Measurements from ENCODE around the gene SCART1.

The SCART1 gene

GRCh38 chr10:133458021-133458709, 4.4 kb downstream of the SCART1 start:
- Histone ChIP-seq H3K27ac (ENCODE audit: low read depth, low read length) (no peak overlapping the region), H2AFZ (ENCODE audit: low read length, unreplicated experiment) (no peak overlapping the region), H3K4me1 (ENCODE audit: control insufficient read depth, insufficient read depth, low read length, unreplicated experiment) (no peaks in the 10 kb centered on the region), H3K4me3 (ENCODE audit: low read depth, low read length) (no peak overlapping the region), H3K79me2 (ENCODE audit: control insufficient read depth, insufficient read depth, low read length, unreplicated experiment) (no peaks in the 10 kb centered on the region), H3K36me3 (ENCODE audit: insufficient read depth, low read length) (no peaks in the 10 kb centered on the region), H3K27me3 (ENCODE audit: insufficient read depth, low read length) (no peaks in the 10 kb centered on the region)

GRCh38 chr10:133458710-133459453, 5.1 kb downstream of the SCART1 start:
- no peaks in the 10 kb centered on the region for H3K36me3 ChIP-seq (ENCODE audit: insufficient read depth, low read length)
- no peaks in the 10 kb centered on the region for H3K27me3 ChIP-seq (ENCODE audit: insufficient read depth, low read length)
- no peak overlapping the region for H3K4me3 ChIP-seq (ENCODE audit: low read depth, low read length)
- no peaks in the 10 kb centered on the region for H3K4me1 ChIP-seq (ENCODE audit: control insufficient read depth, insufficient read depth, low read length, unreplicated experiment)
- H3K79me2 ChIP-seq (ENCODE audit: control insufficient read depth, insufficient read depth, low read length, unreplicated experiment), result no peaks in the 10 kb centered on the region
- H3K27ac ChIP-seq (ENCODE audit: low read depth, low read length), result no peak overlapping the region
- H2AFZ ChIP-seq (ENCODE audit: low read length, unreplicated experiment), result no peak overlapping the region

- Histone ChIP-seq H2AFZ (ENCODE audit: low read length, unreplicated experiment) (no peak overlapping the region), H3K36me3 (ENCODE audit: insufficient read depth, low read length) (no peaks in the 10 kb centered on the region), H3K27me3 (ENCODE audit: insufficient read depth, low read length) (no peaks in the 10 kb centered on the region), H3K79me2 (ENCODE audit: control insufficient read depth, insufficient read depth, low read length, unreplicated experiment) (no peaks in the 10 kb centered on the region), H3K27ac (ENCODE audit: low read depth, low read length) (no peak overlapping the region), H3K4me1 (ENCODE audit: control insufficient read depth, insufficient read depth, low read length, unreplicated experiment) (no peaks in the 10 kb centered on the region), H3K4me3 (ENCODE audit: low read depth, low read length) (no peak overlapping the region)
Measured at GRCh38 chr10:133459454-133460207, 5.9 kb downstream of the SCART1 start.

- Histone ChIP-seq H3K79me2 (ENCODE audit: control insufficient read depth, insufficient read depth, low read length, unreplicated experiment) (no peaks in the 10 kb centered on the region), H3K4me1 (ENCODE audit: control insufficient read depth, insufficient read depth, low read length, unreplicated experiment) (no peaks in the 10 kb centered on the region), H3K36me3 (ENCODE audit: insufficient read depth, low read length) (no peaks in the 10 kb centered on the region), H2AFZ (ENCODE audit: low read length, unreplicated experiment) (no peak overlapping the region), H3K27me3 (ENCODE audit: insufficient read depth, low read length) (no peaks in the 10 kb centered on the region), H3K27ac (ENCODE audit: low read depth, low read length) (no peak overlapping the region), H3K4me3 (ENCODE audit: low read depth, low read length) (no peak overlapping the region)
Measured at GRCh38 chr10:133460208-133460769, 6.5 kb downstream of the SCART1 start.

- Histone ChIP-seq H3K79me2 (ENCODE audit: control insufficient read depth, insufficient read depth, low read length, unreplicated experiment) (no peaks in the 10 kb centered on the region), H3K4me1 (ENCODE audit: control insufficient read depth, insufficient read depth, low read length, unreplicated experiment) (no peaks in the 10 kb centered on the region), H3K27me3 (ENCODE audit: insufficient read depth, low read length) (no peaks in the 10 kb centered on the region), H3K27ac (ENCODE audit: low read depth, low read length) (no peak overlapping the region), H2AFZ (ENCODE audit: low read length, unreplicated experiment) (no peak overlapping the region), H3K4me3 (ENCODE audit: low read depth, low read length) (no peak overlapping the region), H3K36me3 (ENCODE audit: insufficient read depth, low read length) (no peaks in the 10 kb centered on the region)
Measured at GRCh38 chr10:133461027-133461426, 7.3 kb downstream of the SCART1 start.

- H3K79me2 ChIP-seq (ENCODE audit: control insufficient read depth, insufficient read depth, low read length, unreplicated experiment), result no peaks in the 10 kb centered on the region
- H3K27ac ChIP-seq (ENCODE audit: low read depth, low read length), result no peak overlapping the region
- no peak overlapping the region for H3K4me3 ChIP-seq (ENCODE audit: low read depth, low read length)
- no peaks in the 10 kb centered on the region for H3K36me3 ChIP-seq (ENCODE audit: insufficient read depth, low read length)
- H2AFZ ChIP-seq (ENCODE audit: low read length, unreplicated experiment), result no peak overlapping the region
- H3K27me3 ChIP-seq (ENCODE audit: insufficient read depth, low read length), result no peaks in the 10 kb centered on the region
- no peaks in the 10 kb centered on the region for H3K4me1 ChIP-seq (ENCODE audit: control insufficient read depth, insufficient read depth, low read length, unreplicated experiment)
Measured at GRCh38 chr10:133461841-133462240, 8.1 kb downstream of the SCART1 start.

GRCh38 chr10:133462512-133463305, 9.0 kb downstream of the SCART1 start:
- H3K27ac ChIP-seq (ENCODE audit: low read depth, low read length), result no peak overlapping the region
- H3K4me1 ChIP-seq (ENCODE audit: control insufficient read depth, insufficient read depth, low read length, unreplicated experiment), result no peaks in the 10 kb centered on the region
- no peaks in the 10 kb centered on the region for H3K27me3 ChIP-seq (ENCODE audit: insufficient read depth, low read length)
- H3K79me2 ChIP-seq (ENCODE audit: control insufficient read depth, insufficient read depth, low read length, unreplicated experiment), result no peaks in the 10 kb centered on the region
- H3K36me3 ChIP-seq (ENCODE audit: insufficient read depth, low read length), result no peaks in the 10 kb centered on the region
- no peak overlapping the region for H3K4me3 ChIP-seq (ENCODE audit: low read depth, low read length)
- no peak overlapping the region for H2AFZ ChIP-seq (ENCODE audit: low read length, unreplicated experiment)

GRCh38 chr10:133464582-133465031, 10.9 kb downstream of the SCART1 start:
- H3K79me2 ChIP-seq (ENCODE audit: control insufficient read depth, insufficient read depth, low read length, unreplicated experiment), result no peaks in the 10 kb centered on the region
- no peaks in the 10 kb centered on the region for H3K4me1 ChIP-seq (ENCODE audit: control insufficient read depth, insufficient read depth, low read length, unreplicated experiment)
- H3K36me3 ChIP-seq (ENCODE audit: insufficient read depth, low read length), result no peaks in the 10 kb centered on the region; the same call in 1 of the 2 replicates
- no peaks in the 10 kb centered on the region for H3K27me3 ChIP-seq (ENCODE audit: insufficient read depth, low read length)
- no peak overlapping the region for H3K4me3 ChIP-seq (ENCODE audit: low read depth, low read length)
- no peak overlapping the region for H2AFZ ChIP-seq (ENCODE audit: low read length, unreplicated experiment)
- no peak overlapping the region for H3K27ac ChIP-seq (ENCODE audit: low read depth, low read length)

GRCh38 chr10:133465191-133465949, 11.6 kb downstream of the SCART1 start:
- no peak overlapping the region for H3K27ac ChIP-seq (ENCODE audit: low read depth, low read length)
- no peaks in the 10 kb centered on the region for H3K79me2 ChIP-seq (ENCODE audit: control insufficient read depth, insufficient read depth, low read length, unreplicated experiment)
- H3K27me3 ChIP-seq (ENCODE audit: insufficient read depth, low read length), result no peaks in the 10 kb centered on the region
- H3K4me1 ChIP-seq (ENCODE audit: control insufficient read depth, insufficient read depth, low read length, unreplicated experiment), result no peaks in the 10 kb centered on the region
- no peak overlapping the region for H2AFZ ChIP-seq (ENCODE audit: low read length, unreplicated experiment)
- H3K4me3 ChIP-seq (ENCODE audit: low read depth, low read length), result no peak overlapping the region
- no peaks in the 10 kb centered on the region; the same call in 1 of the 2 replicates for H3K36me3 ChIP-seq (ENCODE audit: insufficient read depth, low read length)
